Measurements from ENCODE around the gene RAB3IL1.

The RAB3IL1 gene

GRCh38 chr11:61951484-61952135 lies 34.2 kb upstream of the RAB3IL1 start:
- DNase-seq, result no peak

GRCh38 chr11:61950035-61950547 lies 32.7 kb upstream of the RAB3IL1 start, which contains the start of gene BEST1:
TSS of gene BEST1 (plus strand) at chr11:61950351. CDS start at chr11:61951807, 1,456 bp downstream.
- no peak for DNase-seq

GRCh38 chr11:61949169-61950034 lies 32.0 kb upstream of the RAB3IL1 start:
- DNase-seq, result peak; percentile 51 to 87

- no peak for DNase-seq
These were observed 31.1 kb upstream of the RAB3IL1 start for GRCh38 chr11:61948505-61948904.

- DNase-seq, result peak; percentile 44 to 68
These were observed 30.3 kb upstream of the RAB3IL1 start for GRCh38 chr11:61947486-61948210.

- no peak for DNase-seq
These were observed 29.5 kb upstream of the RAB3IL1 start for GRCh38 chr11:61946894-61947293.

GRCh38 chr11:61945191-61945590 lies 27.8 kb upstream of the RAB3IL1 start:
- no peak for DNase-seq

GRCh38 chr11:61940466-61940865 lies 23.1 kb upstream of the RAB3IL1 start:
- no peak for DNase-seq

- DNase-seq, result no peak
These were observed 18.5 kb upstream of the RAB3IL1 start for GRCh38 chr11:61935861-61936260.

GRCh38 chr11:61930933-61931332 lies 13.6 kb upstream of the RAB3IL1 start:
- no peak for DNase-seq

- no peak for DNase-seq
These were observed 11.2 kb upstream of the RAB3IL1 start for GRCh38 chr11:61928606-61929005.

GRCh38 chr11:61927501-61927900 lies 10.1 kb upstream of the RAB3IL1 start:
- no peak for DNase-seq

GRCh38 chr11:61926235-61926634 lies 8.9 kb upstream of the RAB3IL1 start:
- DNase-seq, result no peak

GRCh38 chr11:61925736-61926135 lies 8.4 kb upstream of the RAB3IL1 start:
- DNase-seq, result no peak

- no peak for DNase-seq
These were observed 6.7 kb upstream of the RAB3IL1 start for GRCh38 chr11:61924064-61924455.

- no peak for DNase-seq
These were observed 6.0 kb upstream of the RAB3IL1 start for GRCh38 chr11:61923166-61924063.

- no peak for DNase-seq
These were observed 5.2 kb upstream of the RAB3IL1 start for GRCh38 chr11:61922539-61922938.

GRCh38 chr11:61921446-61921845 lies 4.1 kb upstream of the RAB3IL1 start:
- no peak for DNase-seq

GRCh38 chr11:61919705-61920631 lies 2.6 kb upstream of the RAB3IL1 start:
- no peak for DNase-seq

- no peak for DNase-seq
These were observed 1.8 kb upstream of the RAB3IL1 start for GRCh38 chr11:61918938-61919704.
